AG04450 (cell line): ENCODE measurements around the gene BRSK2. TPM values are rescaled to one million over a fixed set of nuclear protein-coding genes. Genes with fewer than 3 reads are reported as not detected.
A peak's percentile ranks its signal among the peaks of the same experiment; 100 is the strongest.

Experiments used
- CTCF ChIA-PET: fragments of 300-600, 350-600 bp; formaldehyde crosslinking; extraction: SDS; loops from one replicate; lab custom pipeline; 2022; ENCODE audit warnings: antibody characterized with exemption, inconsistent platforms; lab: Charles Lee
- POLR2A ChIA-PET: fragments of 350-600 bp; formaldehyde crosslinking; extraction: SDS; loops from one replicate; lab custom pipeline; 2021; ENCODE audit warnings: antibody characterized with exemption, inconsistent platforms; lab: Yijun Ruan, JAX
- DNase-seq: peaks from one replicate; pipeline ENCODE4 v3.0.0-alpha.2; 2011; ENCODE audit warnings: low read depth, low spot score
- H3K27ac ChIP-seq: one replicate; pipeline ENCODE4 v1.5.1; 2012; ENCODE audit warnings: low read depth, low read length, control low read depth
- H3K27me3 ChIP-seq: one replicate; pipeline ENCODE4 v1.6.0; 2012; ENCODE audit warnings: low read length; ENCODE audit not compliant: control insufficient read depth, insufficient read depth
- H3K4me3 ChIP-seq: 2 replicates; pipeline ENCODE4 v1.5.1; 2011; ENCODE audit warnings: mild to moderate bottlenecking, low read depth, low read length, control low read depth
- H3K9me3 ChIP-seq: 2 replicates; pipeline ENCODE4 v1.5.1; 2012; ENCODE audit warnings: low read length; ENCODE audit not compliant: control insufficient read depth, insufficient read depth
- polyA plus RNA-seq: library from polyadenylated mRNA; depleted of rRNA; stranded (reverse); fragments of >200 nt; gene quantifications from 2 replicates; pipeline ENCODE4 v1.2.3, GENCODE V29; 2011
- TF ChIP-seq, protein P1 (sequence below): IDR thresholded peaks from 2 replicates; pipeline ENCODE4 v1.5.1; 2011; ENCODE audit warnings: low read depth, low read length, control low read depth, inconsistent platforms

BRSK2 gene
- polyA plus RNA-seq, 1 experiment: 0.11 TPM

DNA sequence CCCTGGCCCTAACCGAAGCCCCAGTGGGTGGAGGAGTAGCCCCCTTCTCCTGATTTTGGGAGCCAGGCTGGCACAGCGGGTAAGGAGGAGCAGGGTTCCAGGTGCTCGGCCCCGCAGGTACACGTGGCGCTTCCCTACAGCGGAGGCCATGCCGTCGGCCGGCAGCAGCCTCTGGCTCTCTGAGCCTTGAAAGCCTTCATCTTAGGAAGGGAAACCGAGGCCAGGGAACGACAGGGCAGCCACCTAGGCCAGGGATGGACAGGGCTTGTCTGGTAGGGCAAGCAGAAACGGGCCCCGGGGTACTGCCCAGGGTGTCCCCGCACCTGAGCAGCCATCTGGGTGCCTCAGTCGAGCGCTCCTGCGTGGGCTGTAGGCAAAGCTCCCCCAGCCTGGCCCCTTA lies 68.1 kb downstream of the BRSK2 start:
- DNase-seq: no peak
- H3K9me3 ChIP-seq: no peaks in the 10 kb centered on the region; the same call in 1 of the 2 replicates
- CTCF ChIA-PET: no interaction called here
- POLR2A ChIA-PET: no interaction called here
- H3K27ac ChIP-seq: no peak overlapping the region
- H3K27me3 ChIP-seq: peaks cover 5% of the 10 kb centered on the region
- no peak overlapping the region for H3K4me3 ChIP-seq
- TF ChIP-seq, protein P1, sequence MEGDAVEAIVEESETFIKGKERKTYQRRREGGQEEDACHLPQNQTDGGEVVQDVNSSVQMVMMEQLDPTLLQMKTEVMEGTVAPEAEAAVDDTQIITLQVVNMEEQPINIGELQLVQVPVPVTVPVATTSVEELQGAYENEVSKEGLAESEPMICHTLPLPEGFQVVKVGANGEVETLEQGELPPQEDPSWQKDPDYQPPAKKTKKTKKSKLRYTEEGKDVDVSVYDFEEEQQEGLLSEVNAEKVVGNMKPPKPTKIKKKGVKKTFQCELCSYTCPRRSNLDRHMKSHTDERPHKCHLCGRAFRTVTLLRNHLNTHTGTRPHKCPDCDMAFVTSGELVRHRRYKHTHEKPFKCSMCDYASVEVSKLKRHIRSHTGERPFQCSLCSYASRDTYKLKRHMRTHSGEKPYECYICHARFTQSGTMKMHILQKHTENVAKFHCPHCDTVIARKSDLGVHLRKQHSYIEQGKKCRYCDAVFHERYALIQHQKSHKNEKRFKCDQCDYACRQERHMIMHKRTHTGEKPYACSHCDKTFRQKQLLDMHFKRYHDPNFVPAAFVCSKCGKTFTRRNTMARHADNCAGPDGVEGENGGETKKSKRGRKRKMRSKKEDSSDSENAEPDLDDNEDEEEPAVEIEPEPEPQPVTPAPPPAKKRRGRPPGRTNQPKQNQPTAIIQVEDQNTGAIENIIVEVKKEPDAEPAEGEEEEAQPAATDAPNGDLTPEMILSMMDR: no peak

DNA sequence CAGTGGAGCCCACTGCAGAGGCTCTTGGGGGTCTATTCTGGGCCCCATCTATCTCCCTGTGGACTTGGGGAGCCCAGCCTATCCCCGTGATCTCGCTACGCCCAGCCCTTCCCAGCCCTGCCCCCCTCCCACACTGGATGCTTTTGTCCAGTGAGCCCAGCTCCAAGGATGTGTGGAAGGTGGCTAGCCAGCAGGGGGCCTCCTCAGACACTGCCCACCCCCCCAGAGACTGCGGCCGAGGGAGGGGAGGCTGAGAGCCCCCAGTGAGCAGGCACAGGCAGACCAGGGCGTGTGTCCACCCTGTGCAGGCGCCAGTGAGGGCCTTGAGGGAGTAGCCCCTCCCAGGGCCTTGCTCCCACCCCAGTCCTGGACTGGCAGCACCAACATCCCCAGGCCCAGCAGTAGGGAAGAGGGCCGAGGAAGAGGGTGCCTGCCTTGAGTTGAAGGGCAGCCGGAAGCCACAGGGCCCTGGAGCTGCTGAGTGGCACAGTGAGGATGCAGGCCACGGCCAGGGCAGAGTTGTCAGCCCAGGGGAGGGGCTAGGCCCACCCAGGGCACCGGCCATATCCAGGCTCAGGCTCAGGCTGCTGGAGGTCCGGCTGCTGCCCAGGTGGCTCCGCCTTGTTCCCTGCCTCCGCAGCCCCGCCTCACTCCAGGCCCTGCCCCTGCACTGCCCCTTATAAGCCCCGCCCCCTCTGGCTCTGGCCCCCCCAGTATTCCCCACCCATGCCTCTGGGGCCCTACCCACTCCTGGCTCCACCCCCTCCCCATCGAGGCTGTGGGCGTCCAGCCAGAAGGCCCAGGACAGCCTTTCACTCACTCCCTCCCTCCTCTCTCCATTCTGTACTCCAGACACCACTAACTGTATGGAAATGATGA lies 68.8 kb downstream of the BRSK2 start:
- Histone ChIP-seq H3K9me3 (no peaks in the 10 kb centered on the region; the same call in 1 of the 2 replicates), H3K27me3 (peaks cover 5% of the 10 kb centered on the region), H3K27ac (no peak overlapping the region), H3K4me3 (no peak overlapping the region)
- TF ChIP-seq, protein P1: peak; percentile 41
- ChIA-PET POLR2A (no interaction called here), CTCF (no interaction called here)
- no peak for DNase-seq

DNA sequence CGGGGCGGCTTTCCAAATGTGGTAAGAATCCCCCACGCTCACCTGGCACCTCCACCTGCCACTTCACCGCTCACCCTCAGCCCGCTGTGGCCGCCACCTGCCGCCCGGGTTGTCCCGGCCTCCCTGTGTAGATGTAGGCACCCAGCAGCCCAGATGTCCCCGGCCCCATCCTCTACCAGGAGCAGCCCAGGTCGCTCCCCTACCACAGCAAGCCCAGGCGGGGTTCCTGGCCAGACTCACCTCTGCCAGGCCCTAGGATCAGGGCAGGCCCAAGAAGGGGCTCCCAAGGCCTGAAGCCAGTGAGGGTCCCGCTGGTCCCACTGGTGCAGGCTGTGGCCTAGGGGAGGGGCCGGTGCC lies 69.5 kb downstream of the BRSK2 start:
- ChIA-PET CTCF (no interaction called here), POLR2A (no interaction called here)
- Histone ChIP-seq H3K9me3 (peaks cover under 1% of the 10 kb centered on the region; the same call in 1 of the 2 replicates), H3K27me3 (peaks cover 5% of the 10 kb centered on the region), H3K27ac (no peak overlapping the region), H3K4me3 (no peak overlapping the region)
- no peak for DNase-seq
- TF ChIP-seq, protein P1: no peak

DNA sequence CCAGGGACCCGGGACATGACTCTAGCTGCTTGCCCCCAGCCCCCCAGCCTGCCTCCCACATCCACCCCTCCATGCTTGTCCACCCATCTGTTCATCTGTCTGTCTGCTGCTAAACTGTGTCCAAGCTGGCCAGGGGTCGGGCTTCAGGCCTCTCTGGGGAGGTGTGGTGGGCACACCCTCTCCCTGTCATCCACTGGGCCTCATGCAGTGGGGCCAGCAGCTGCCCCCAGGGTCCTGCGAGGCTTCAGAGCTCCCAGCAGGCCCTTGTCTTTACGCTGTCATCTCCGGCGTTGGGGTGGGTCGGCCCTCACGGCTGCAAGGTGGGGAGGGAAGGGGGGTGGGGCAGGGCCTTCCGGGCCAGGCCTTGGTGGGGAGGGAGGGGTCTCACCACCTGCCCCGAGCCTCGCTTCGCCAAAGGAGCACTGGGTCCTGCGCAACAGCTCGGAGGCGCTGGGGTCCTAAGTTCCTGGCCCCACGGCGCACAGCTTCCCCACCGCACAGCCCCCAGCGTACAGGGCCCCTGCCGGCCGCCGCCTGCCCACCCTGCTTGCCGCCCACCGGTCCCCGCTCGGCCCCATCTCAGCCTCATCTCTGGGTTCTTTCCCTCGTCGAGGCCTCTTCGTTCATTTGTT lies 70.1 kb downstream of the BRSK2 start:
- no peak for DNase-seq

More for the DNA sequence above, 70.1 kb downstream of the BRSK2 start:
- TF ChIP-seq, protein P1: no peak
- Histone ChIP-seq H3K4me3 (no peak overlapping the region), H3K27ac (no peak overlapping the region), H3K27me3 (peaks cover 5% of the 10 kb centered on the region), H3K9me3 (peaks cover 7% of the 10 kb centered on the region; the same call in 1 of the 2 replicates)
- ChIA-PET POLR2A (no interaction called here), CTCF (no interaction called here)
